NAMALWA (cell line): Measurements from ENCODE around the gene KLHL22.
"Not testable (repeated sequence)": the region's sequence is repeated elsewhere in the genome, so short reads cannot be mapped to it uniquely, and the experiment has no call there.

ENCODE experiments used
- DNase-seq: peaks from one replicate; pipeline ENCODE4 v3.0.0-alpha.2; 2015; ENCODE audit warnings: low spot score

Gene KLHL22

DNA sequence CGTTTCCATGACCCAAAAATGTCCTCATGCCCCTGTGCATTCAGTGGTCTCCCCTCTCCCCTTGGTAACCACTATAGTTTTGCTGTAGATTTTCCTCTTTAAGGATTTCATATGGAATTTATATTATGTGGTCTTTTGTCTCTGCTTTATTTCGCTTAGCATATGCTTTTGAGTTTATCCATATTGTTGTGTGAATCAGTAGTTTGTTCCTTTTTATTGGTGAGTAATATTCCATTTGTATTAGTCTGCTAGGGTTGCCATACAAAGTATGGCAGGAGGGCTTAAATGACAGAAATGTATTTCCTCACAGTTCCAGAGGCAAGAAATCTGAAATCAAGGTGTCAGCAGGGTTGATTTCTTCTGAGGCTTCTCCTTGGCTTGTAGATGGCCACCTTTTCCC lies 98.1 kb downstream of the KLHL22 start:
- DNase-seq = no peak

DNA sequence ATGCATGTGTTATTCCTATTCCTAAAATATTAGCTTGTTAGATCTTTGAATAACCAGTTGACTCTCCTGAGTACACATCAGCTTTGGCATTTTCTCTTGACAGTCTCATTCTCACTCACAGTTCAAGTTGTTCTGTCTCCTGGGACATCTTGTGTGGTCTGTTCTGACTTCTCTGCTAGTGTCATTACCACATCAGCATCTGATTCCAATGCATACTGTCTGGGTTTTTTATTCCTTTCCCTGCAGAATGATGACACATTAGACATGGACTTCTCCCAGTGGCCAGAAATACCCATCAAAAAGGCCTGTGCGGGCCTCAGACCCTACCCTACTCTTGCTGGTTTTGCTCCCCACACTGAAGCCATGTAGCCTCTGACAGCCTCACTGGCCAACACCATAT lies 99.0 kb downstream of the KLHL22 start:
- no peak for DNase-seq

- DNase-seq = no peak
Measured at GRCh38 chr22:20395907-20396287, 99.7 kb downstream of the KLHL22 start.

- DNase-seq = no peak
Measured at GRCh38 chr22:20395181-20395906, 100.3 kb downstream of the KLHL22 start.

GRCh38 chr22:20393705-20394476 lies 101.7 kb downstream of the KLHL22 start, which contains the start of gene ZNF74:
Gene ZNF74, plus strand, starts transcription at chr22:20394151. Its CDS starts 478 bp downstream, at chr22:20394629.
- DNase-seq = no peak

- DNase-seq = no peak
Measured at GRCh38 chr22:20392983-20393704, 102.5 kb downstream of the KLHL22 start.

DNA sequence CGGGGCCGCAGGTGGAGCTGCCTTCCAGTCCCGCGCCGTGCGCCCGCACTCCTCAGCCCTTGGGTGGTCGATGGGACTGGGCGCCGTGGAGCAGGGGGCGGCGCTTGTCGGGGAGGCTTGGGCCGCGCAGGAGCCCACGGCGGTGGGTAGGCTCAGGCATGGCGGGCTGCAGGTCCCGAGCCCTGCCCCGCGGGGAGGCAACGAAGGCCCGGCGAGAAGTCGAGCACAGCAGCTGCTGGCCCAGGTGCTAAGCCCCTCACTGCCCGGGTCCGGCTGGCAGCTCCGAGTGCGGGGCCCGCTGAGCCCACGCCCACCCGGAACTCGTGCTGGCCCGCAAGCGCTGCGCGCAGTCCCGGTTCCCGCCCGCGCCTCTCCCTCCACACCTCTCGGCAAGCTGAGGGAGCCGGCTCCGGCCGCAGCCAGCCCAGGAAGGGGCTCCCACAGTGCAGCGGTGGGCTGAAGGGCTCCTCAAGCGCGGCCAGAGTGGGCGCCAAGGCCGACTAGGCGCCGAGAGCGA lies 103.2 kb downstream of the KLHL22 start:
- DNase-seq = not testable (repeated sequence)
